ENCODE results near the gene PLEKHM3. TPM values are rescaled to one million over a fixed set of nuclear protein-coding genes. Genes with fewer than 3 reads are reported as not detected.

PLEKHM3 gene
- total and polyA plus RNA-seq, 2 donors (not counting 3 experiments of a cell fraction or from before 2014, with no cell fraction given), result 3.1 to 9.1 TPM

DNA sequence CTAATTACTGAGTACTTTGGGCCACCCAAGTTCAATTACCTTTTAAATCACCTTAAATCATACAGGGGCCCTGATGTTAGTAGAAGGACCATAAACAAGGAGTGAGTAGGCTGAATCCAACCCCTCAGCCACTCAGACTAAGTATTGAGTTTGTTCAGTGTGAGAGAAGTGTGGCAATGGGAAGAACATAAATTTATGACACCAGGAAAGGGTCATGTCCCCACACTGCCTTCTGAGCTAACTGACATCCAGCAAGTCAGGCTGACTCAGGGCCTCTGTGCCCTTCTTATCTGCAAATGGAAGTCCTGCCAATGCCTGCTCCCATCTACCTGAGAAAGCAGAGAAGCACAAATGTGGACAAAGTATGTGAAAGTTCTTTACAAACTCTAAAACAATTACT, 12.9 kb downstream of the PLEKHM3 start:
- Histone ChIP-seq H3K9me1 (replicated peaks; ENCODE audit: control insufficient read depth, extremely low read depth, insufficient read depth, low read length) (no peaks in the 10 kb centered on the region), H3K4me1 (ENCODE audit: control insufficient read depth, extremely low read depth, insufficient read depth, low read length) (peaks cover 15% of the 10 kb centered on the region), H3K9me3 (replicated peaks; ENCODE audit: control insufficient read depth, insufficient read depth, low read length) (no peaks in the 10 kb centered on the region), H2AFZ (ENCODE audit: low read depth, low read length) (no peak overlapping the region), H3K36me3 (ENCODE audit: control insufficient read depth in 2 of 2, extremely low read depth in 1 of 2, insufficient read depth in 2 of 2, low read length in 2 of 2) (no peaks in the 10 kb centered on the region), H3K27me3 (ENCODE audit: control insufficient read depth in 2 of 2, insufficient read depth in 2 of 2, low read length in 2 of 2) (no peaks in the 10 kb centered on the region), H3K27ac (ENCODE audit: insufficient read depth, low read depth, low read length) (no peak overlapping the region), H3K9ac (replicated peaks; ENCODE audit: extremely low read depth, insufficient read depth, low read length) (no peak overlapping the region), H3K79me2 (ENCODE audit: control insufficient read depth, insufficient read depth, low read length) (no peaks in the 10 kb centered on the region), H4K20me1 (replicated peaks; ENCODE audit: control insufficient read depth, extremely low read depth, insufficient read depth, low read length) (no peaks in the 10 kb centered on the region), H3K4me3 (replicated peaks in 1 of 3; ENCODE audit: insufficient read depth in 1 of 3, low read depth in 1 of 3, low read length in 3 of 3) (no peak overlapping the region), H3K4me2 (ENCODE audit: insufficient read depth, low read length) (no peak overlapping the region)
- TF ChIP-seq POLR2A (IDR thresholded peaks at IDR 0.05; ENCODE audit: low read depth, low read length) (no peak), POLR2AphosphoS5 (IDR thresholded peaks at IDR 0.05; ENCODE audit: insufficient read depth, low read depth, low read length) (no peak), MAX (IDR thresholded peaks at IDR 0.05; ENCODE audit: insufficient read depth, insufficient read length) (no peak), MYC (IDR thresholded peaks at IDR 0.05; ENCODE audit: low read depth, low read length) (no peak), JUN (IDR thresholded peaks at IDR 0.05; ENCODE audit: borderline replicate concordance, insufficient read depth, insufficient read length, low read depth) (no peak), GATA2 (IDR thresholded peaks at IDR 0.05; ENCODE audit: insufficient read depth, insufficient read length, low read depth, low read length) (no peak), EZH2 (IDR thresholded peaks at IDR 0.05; ENCODE audit: borderline replicate concordance, low read depth, low read length, severe bottlenecking) (no peak), FOS (IDR thresholded peaks at IDR 0.05; ENCODE audit: borderline replicate concordance, insufficient read depth, low read length) (no peak)
- TF ChIP-seq, protein P1, sequence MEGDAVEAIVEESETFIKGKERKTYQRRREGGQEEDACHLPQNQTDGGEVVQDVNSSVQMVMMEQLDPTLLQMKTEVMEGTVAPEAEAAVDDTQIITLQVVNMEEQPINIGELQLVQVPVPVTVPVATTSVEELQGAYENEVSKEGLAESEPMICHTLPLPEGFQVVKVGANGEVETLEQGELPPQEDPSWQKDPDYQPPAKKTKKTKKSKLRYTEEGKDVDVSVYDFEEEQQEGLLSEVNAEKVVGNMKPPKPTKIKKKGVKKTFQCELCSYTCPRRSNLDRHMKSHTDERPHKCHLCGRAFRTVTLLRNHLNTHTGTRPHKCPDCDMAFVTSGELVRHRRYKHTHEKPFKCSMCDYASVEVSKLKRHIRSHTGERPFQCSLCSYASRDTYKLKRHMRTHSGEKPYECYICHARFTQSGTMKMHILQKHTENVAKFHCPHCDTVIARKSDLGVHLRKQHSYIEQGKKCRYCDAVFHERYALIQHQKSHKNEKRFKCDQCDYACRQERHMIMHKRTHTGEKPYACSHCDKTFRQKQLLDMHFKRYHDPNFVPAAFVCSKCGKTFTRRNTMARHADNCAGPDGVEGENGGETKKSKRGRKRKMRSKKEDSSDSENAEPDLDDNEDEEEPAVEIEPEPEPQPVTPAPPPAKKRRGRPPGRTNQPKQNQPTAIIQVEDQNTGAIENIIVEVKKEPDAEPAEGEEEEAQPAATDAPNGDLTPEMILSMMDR (IDR thresholded peaks at IDR 0.05; ENCODE audit: extremely low read depth in 1 of 2, insufficient read depth in 1 of 2, low read depth in 1 of 2, low read length in 2 of 2), result no peak
- dilution Hi-C loops (cut with MboI; ENCODE audit: extremely low pct_ligation_motif_present, low sequenced_read_pairs) (no loop called here), intact Hi-C loops (cut with micrococcal nuclease) (no loop called here)
- ChIA-PET CTCF (interaction anchor here (1.0 to 3.8 kb wide), 2 partner anchors 28 to 61 kb away, joined by 4 to 16 read pairs; no protein-coding TSS in a partner anchor), POLR2A (no interaction called here)
- FAIRE-seq (no peak), DNase-seq (ENCODE audit: low read depth, low spot score) (peak; percentile 5)
- BruUV-seq (replicated peaks), result no TSS peak
